Natural killer cell (primary cell): Measurements from ENCODE around the gene GZMH. TPM values are rescaled to one million over a fixed set of nuclear protein-coding genes. Genes with fewer than 3 reads are reported as not detected.

Source experiments
- ATAC-seq, 3 donors: fragments of 150-1000 bp in 2 of 3; fragments of 200-7000 bp in 1 of 3; cut with Tn5 transposase; 1 replicate in 1 of 3; 2 replicates in 2 of 3; pipeline ENCODE4 v1.10.0; 2021; ENCODE audit warnings: mild to moderate bottlenecking in 2 of 3, moderate library complexity in 2 of 3
- DNase-seq, 2 donors: peaks; one replicate each; pipeline versions ENCODE4 v3.0.0 to v3.0.0-alpha.2; 2013 to 2021; ENCODE audit warnings: mixed read lengths in 1 of 2
- H3K27ac ChIP-seq: one replicate; pipeline ENCODE4 v1.5.1; 2013; ENCODE audit warnings: mild to moderate bottlenecking, low read length
- H3K27me3 ChIP-seq: one replicate; pipeline ENCODE4 v1.6.1; 2013; ENCODE audit warnings: low read length; ENCODE audit not compliant: control insufficient read depth, insufficient read depth
- H3K36me3 ChIP-seq: one replicate; pipeline ENCODE4 v1.6.1; 2013; ENCODE audit warnings: low read length; ENCODE audit not compliant: control insufficient read depth, insufficient read depth
- H3K4me1 ChIP-seq: one replicate; pipeline ENCODE4 v1.6.1; 2013; ENCODE audit warnings: low read length; ENCODE audit not compliant: control insufficient read depth, insufficient read depth
- H3K4me3 ChIP-seq: one replicate; pipeline ENCODE4 v1.5.1; 2013; ENCODE audit warnings: low read length
- H3K9me3 ChIP-seq: one replicate; pipeline ENCODE4 v1.6.1; 2013; ENCODE audit warnings: low read length; ENCODE audit not compliant: control insufficient read depth, insufficient read depth
- H3K27ac Mint-ChIP-seq, 2 donors: one replicate each; pipeline ENCODE4 v1.8.0; 2022; ENCODE audit warnings: mild to moderate bottlenecking in 2 of 2, mixed read lengths in 2 of 2, moderate library complexity in 1 of 2
- H3K27me3 Mint-ChIP-seq, 2 donors: one replicate each; pipeline ENCODE4 v1.8.0; 2022; ENCODE audit warnings: low read depth in 2 of 2, mixed read lengths in 2 of 2
- H3K36me3 Mint-ChIP-seq: one replicate; pipeline ENCODE4 v1.8.0; 2022; ENCODE audit warnings: mixed read lengths
- H3K4me1 Mint-ChIP-seq, 2 donors: one replicate each; pipeline ENCODE4 v1.8.0; 2022; ENCODE audit warnings: mixed read lengths in 2 of 2
- H3K4me3 Mint-ChIP-seq: one replicate; pipeline ENCODE4 v1.8.0; 2022; ENCODE audit warnings: mild to moderate bottlenecking, moderate library complexity, mixed read lengths
- H3K9me3 Mint-ChIP-seq, 2 donors: one replicate each; pipeline ENCODE4 v1.8.0; 2022; ENCODE audit warnings: mixed read lengths in 2 of 2
- WGBS: methylation state at CpG from one replicate; pipeline ENCODE4 v1.1.7; 2013; ENCODE audit warnings: missing lambda C conversion rate; ENCODE audit not compliant: insufficient coverage; 5-methylcytosine and 5-hydroxymethylcytosine counted together
- intact Hi-C: fragments of 100-400 bp; cut with micrococcal nuclease; formaldehyde crosslinking; loops from one replicate; pipeline ENCODE4 v1.14.2; 2022
- total RNA-seq, 4 donors: library from RNA; stranded (reverse); fragments of 120-200 nt in 1 of 4; gene quantifications; one replicate each; pipeline versions ENCODE4 v1.2.3 to v1.2.4, GENCODE V29; 2013 to 2022
- TF ChIP-seq, protein P1 (sequence below): fragments of 200-600 bp; IDR thresholded peaks from one replicate; pipeline ENCODE4 v1.8.0; 2022; ENCODE audit warnings: antibody characterized with exemption

Gene GZMH
- total RNA-seq, 3 donors from 2014 or later (not counting 1 experiment from before 2014, with no cell fraction given) = 236 to 677 (median 284) TPM

DNA sequence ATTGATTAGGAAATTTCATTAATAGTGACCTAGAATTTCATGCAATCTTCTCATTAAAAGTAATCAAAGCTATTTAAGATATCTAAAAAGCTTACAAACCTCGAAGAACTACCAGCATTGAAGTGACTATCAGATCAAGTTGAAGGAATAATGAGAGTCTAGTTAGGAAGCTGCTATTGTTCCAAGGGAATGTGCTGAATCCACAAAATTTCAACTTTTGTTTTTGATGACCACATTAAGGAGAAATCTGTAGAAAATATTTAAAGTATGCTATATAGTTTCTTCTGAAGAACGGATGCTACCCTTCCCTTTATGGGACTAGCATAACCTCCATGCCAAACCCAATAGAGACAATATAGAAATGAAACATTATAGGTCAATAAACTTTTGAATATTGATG, 30.9 kb downstream of the GZMH start:
- H3K36me3 ChIP-seq = no peaks in the 10 kb centered on the region
- peaks cover 4% of the 10 kb centered on the region for H3K4me1 ChIP-seq
- H3K4me3 Mint-ChIP-seq = no peak overlapping the region
- H3K27me3 ChIP-seq = no peaks in the 10 kb centered on the region
- H3K27ac Mint-ChIP-seq = no peak overlapping the region
- H3K27me3 Mint-ChIP-seq = no peaks in the 10 kb centered on the region
- H3K4me1 Mint-ChIP-seq = peaks cover 0 to 24% of the 10 kb centered on the region in 2 donors
- DNase-seq (no peak), ATAC-seq (no peak)
- H3K9me3 Mint-ChIP-seq = no peaks in the 10 kb centered on the region
- H3K36me3 Mint-ChIP-seq = no peaks in the 10 kb centered on the region
- TF ChIP-seq, protein P1, sequence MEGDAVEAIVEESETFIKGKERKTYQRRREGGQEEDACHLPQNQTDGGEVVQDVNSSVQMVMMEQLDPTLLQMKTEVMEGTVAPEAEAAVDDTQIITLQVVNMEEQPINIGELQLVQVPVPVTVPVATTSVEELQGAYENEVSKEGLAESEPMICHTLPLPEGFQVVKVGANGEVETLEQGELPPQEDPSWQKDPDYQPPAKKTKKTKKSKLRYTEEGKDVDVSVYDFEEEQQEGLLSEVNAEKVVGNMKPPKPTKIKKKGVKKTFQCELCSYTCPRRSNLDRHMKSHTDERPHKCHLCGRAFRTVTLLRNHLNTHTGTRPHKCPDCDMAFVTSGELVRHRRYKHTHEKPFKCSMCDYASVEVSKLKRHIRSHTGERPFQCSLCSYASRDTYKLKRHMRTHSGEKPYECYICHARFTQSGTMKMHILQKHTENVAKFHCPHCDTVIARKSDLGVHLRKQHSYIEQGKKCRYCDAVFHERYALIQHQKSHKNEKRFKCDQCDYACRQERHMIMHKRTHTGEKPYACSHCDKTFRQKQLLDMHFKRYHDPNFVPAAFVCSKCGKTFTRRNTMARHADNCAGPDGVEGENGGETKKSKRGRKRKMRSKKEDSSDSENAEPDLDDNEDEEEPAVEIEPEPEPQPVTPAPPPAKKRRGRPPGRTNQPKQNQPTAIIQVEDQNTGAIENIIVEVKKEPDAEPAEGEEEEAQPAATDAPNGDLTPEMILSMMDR = no peak
- no peaks in the 10 kb centered on the region for H3K9me3 ChIP-seq
- intact Hi-C loops = no loop called here
- no peak overlapping the region for H3K4me3 ChIP-seq
- WGBS = 83% methylated on average over 1 of the region's 2 CpGs
- H3K27ac ChIP-seq = no peak overlapping the region

- no peaks in the 10 kb centered on the region for H3K27me3 Mint-ChIP-seq
- no peak overlapping the region for H3K27ac ChIP-seq
- peaks cover 4% of the 10 kb centered on the region for H3K4me1 ChIP-seq
- DNase-seq = no peak
- no peaks in the 10 kb centered on the region for H3K36me3 Mint-ChIP-seq
- no peak overlapping the region for H3K4me3 Mint-ChIP-seq
- TF ChIP-seq, protein P1 = no peak
- 83% methylated on average over 3 of the region's 5 CpGs for WGBS
- H3K4me3 ChIP-seq = no peak overlapping the region
- H3K9me3 ChIP-seq = no peaks in the 10 kb centered on the region
- no peak for ATAC-seq
- peaks cover 0 to 24% of the 10 kb centered on the region in 2 donors for H3K4me1 Mint-ChIP-seq
- H3K36me3 ChIP-seq = no peaks in the 10 kb centered on the region
- intact Hi-C loops = no loop called here
- no peaks in the 10 kb centered on the region for H3K9me3 Mint-ChIP-seq
- H3K27me3 ChIP-seq = no peaks in the 10 kb centered on the region
- no peak overlapping the region for H3K27ac Mint-ChIP-seq
Observed at GRCh38 chr14:24576771-24577170, 32.7 kb downstream of the GZMH start.

DNA sequence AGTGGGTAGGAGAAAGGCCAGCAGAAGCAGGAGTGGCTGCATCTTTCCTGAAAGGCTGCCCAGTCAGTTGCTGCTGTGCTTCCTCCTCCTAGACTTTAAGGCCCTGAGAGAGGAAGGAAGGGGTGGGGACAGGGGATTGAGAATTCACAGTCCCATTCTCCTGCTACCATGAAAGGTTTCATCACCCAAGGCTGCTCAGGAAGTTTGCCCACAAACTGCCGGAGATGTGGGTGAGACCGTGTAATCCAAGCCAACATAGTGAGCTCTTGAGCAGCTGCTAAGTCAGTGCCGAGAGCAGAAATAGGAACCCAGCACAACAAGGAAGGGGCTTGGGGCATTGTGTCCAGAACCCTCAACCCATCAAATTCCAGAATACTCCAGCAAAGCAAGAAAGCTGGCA, 33.3 kb downstream of the GZMH start, which contains the start of gene CTSG:
Gene CTSG (minus strand): TSS at position 69 of the 400 bp plus-strand sequence. CDS start 27 bp downstream, at position 42.
- Mint-ChIP-seq H3K9me3 (no peaks in the 10 kb centered on the region), H3K36me3 (no peaks in the 10 kb centered on the region), H3K27ac (peak within 1 kb of the TSS in 1 of 2 donors; percentile 46), H3K27me3 (no peaks in the 10 kb centered on the region), H3K4me3 (no peak within 1 kb of the TSS), H3K4me1 (peaks cover 0 to 24% of the 10 kb centered on the region in 2 donors)
- DNase-seq (no peak), ATAC-seq (peak in 1 of 3 donors; percentile 32)
- no peak within 1 kb of the TSS for H3K27ac ChIP-seq
- no peak within 1 kb of the TSS for H3K4me3 ChIP-seq
- no peaks in the 10 kb centered on the region for H3K9me3 ChIP-seq
- H3K36me3 ChIP-seq = no peaks in the 10 kb centered on the region
- intact Hi-C loops = no loop called here
- peaks cover 4% of the 10 kb centered on the region for H3K4me1 ChIP-seq
- TF ChIP-seq, protein P1 = no peak
- WGBS = 14% methylated on average over 3 of the region's 3 CpGs
- H3K27me3 ChIP-seq = no peaks in the 10 kb centered on the region

DNA sequence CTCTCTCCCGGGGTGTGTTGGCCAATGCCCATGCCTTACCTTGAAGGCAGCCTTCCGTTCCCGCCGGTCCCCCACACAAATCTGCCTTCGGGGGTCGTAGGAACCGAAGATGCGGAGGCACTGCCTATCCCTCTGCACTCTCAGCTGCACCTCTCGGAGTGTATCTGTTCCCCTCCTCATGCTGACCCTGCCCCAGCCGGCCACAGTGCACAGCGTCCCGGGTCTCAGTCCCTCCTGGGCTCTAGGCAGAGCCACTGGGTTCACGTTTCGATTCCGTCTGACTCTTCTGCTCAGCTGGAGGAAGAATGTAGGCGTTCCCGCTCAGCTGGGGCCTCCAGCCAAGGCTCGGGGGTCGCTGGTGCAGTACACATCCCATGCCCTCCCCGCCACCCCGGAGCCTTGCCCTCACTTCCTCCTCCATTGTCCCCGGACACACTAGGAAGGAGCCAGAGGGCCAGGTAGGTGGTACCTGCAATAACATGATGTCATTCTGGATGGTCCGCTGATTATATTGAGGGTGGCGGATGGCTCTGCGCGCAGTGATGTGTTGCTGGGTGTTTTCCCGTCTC, 35.2 kb downstream of the GZMH start:
- no peak for ATAC-seq
- no peak overlapping the region for H3K27ac Mint-ChIP-seq
- H3K27me3 Mint-ChIP-seq = no peaks in the 10 kb centered on the region
- Histone ChIP-seq H3K27ac (no peak overlapping the region), H3K4me1 (peaks cover 4% of the 10 kb centered on the region), H3K4me3 (no peak overlapping the region), H3K36me3 (no peaks in the 10 kb centered on the region), H3K9me3 (no peaks in the 10 kb centered on the region), H3K27me3 (no peaks in the 10 kb centered on the region)
- H3K4me1 Mint-ChIP-seq = peaks cover 0 to 24% of the 10 kb centered on the region in 2 donors
- DNase-seq = no peak
- no peak overlapping the region for H3K4me3 Mint-ChIP-seq
- intact Hi-C loops = no loop called here
- H3K36me3 Mint-ChIP-seq = no peaks in the 10 kb centered on the region
- H3K9me3 Mint-ChIP-seq = no peaks in the 10 kb centered on the region
- TF ChIP-seq, protein P1 = no peak
- 93% methylated on average over 27 of the region's 27 CpGs for WGBS
